IPS-18a (cell line): Measurements from ENCODE around the gene MBOAT7.
"Not testable (repeated sequence)": the region's sequence is repeated elsewhere in the genome, so short reads cannot be mapped to it uniquely, and the experiment has no call there.

Experiments used
- H3K27ac ChIP-seq: one replicate; pipeline ENCODE4 v1.5.1; 2013; ENCODE audit warnings: low read length
- H3K27me3 ChIP-seq: one replicate; pipeline ENCODE4 v1.6.1; 2013; ENCODE audit warnings: mild to moderate bottlenecking, low read length; ENCODE audit not compliant: control insufficient read depth, insufficient read depth
- H3K36me3 ChIP-seq: one replicate; pipeline ENCODE4 v1.6.1; 2013; ENCODE audit warnings: low read depth, low read length; ENCODE audit not compliant: control insufficient read depth
- H3K4me1 ChIP-seq: one replicate; pipeline ENCODE4 v1.6.1; 2013; ENCODE audit warnings: low read depth, low read length; ENCODE audit not compliant: control insufficient read depth
- H3K4me3 ChIP-seq: one replicate; pipeline ENCODE4 v1.5.1; 2013; ENCODE audit warnings: low read length
- H3K9ac ChIP-seq: one replicate; pipeline ENCODE4 v1.6.1; 2013; ENCODE audit warnings: mild to moderate bottlenecking, low read length, moderate library complexity
- H3K9me3 ChIP-seq: one replicate; pipeline ENCODE4 v1.6.1; 2013; ENCODE audit warnings: low read depth, low read length; ENCODE audit not compliant: control insufficient read depth

Gene MBOAT7

DNA sequence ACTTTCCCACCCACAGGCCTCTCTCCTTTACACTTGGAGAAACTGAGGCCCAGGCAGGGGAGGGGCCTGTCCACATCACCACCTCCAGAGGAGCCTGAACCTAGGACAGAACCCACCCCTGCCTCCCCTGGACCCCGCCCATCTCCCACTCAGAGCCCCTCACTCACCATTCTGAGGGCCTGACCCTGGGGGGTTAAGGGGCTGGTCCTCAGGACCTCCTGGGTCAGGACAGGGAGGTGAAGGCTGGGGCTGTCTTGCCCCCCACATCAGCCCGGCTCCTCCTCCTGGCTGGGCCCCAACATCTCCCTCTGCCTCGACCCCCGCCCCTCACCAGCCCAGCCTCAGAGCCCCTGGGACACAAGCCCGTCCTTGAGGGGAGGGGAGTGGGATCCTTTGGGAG lies 30.3 kb upstream of the MBOAT7 start:
- H3K4me1 ChIP-seq, H3K27ac ChIP-seq: not testable (repeated sequence)

DNA sequence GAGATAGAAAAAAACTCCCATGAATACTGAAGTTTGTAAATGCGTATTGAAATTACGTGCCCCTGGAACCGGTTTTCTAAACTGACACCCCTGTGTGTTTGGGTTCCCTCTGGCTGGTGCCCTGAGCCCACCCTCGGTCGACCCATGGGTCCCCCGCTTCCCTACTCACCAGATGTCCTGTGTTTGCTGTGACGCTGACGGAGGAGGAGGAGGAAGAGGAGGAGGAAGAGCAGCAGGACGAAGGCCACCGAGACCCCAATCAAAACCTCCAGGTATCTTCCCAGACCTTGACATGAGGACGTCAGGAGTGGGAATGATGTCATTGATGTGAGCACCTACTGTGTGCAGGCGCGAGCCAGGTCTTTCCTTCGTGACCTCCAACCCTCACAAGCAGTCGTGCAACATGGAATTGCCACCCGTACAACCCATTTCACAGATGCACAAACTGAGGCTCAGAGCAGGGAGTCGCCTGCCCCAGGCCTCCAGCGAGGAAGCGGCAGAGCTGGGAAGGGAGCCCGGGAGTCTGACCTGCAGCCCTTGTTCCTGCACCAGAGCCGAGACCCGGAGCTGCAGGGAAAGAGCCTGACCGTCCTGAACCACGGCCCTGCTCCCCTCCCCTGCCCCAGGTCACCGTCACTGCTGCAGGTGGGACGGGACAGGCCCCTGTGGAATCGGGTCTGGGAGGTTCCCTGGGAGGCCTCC lies 29.7 kb upstream of the MBOAT7 start:
- H3K27me3 ChIP-seq, result no peaks in the 10 kb centered on the region
- no peaks in the 10 kb centered on the region for H3K4me1 ChIP-seq
- no peaks in the 10 kb centered on the region for H3K9me3 ChIP-seq
- no peaks in the 10 kb centered on the region for H3K36me3 ChIP-seq
- H3K4me3 ChIP-seq, result no peak overlapping the region
- H3K9ac ChIP-seq, result no peak overlapping the region
- H3K27ac ChIP-seq, result no peak overlapping the region

More for the DNA sequence above, 30.3 kb upstream of the MBOAT7 start:
- not testable (repeated sequence) for H3K27me3 ChIP-seq, H3K36me3 ChIP-seq, H3K9me3 ChIP-seq, H3K9ac ChIP-seq, H3K4me3 ChIP-seq

DNA sequence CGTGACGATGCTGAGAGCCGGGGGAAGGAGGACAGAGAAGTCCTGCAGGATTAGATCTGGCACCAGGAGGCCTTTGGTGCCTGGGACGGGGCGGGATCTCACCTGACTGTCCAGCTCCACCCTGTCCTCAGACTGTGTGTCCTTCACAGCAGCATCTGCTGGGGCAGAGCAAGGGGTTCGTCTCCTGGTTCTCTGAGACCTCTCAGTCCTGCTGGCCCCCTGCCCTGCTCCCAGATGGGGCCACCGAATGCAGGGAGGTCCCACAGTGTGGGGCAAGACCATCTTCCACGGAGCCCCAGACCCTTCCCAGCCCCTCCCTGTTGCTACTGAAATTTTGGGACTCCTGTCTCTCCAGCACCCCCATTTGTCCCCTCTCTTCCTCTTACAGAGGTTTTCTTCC lies 28.9 kb upstream of the MBOAT7 start:
- no peaks in the 10 kb centered on the region for H3K4me1 ChIP-seq
- H3K9ac ChIP-seq, result no peak overlapping the region
- no peaks in the 10 kb centered on the region for H3K9me3 ChIP-seq
- H3K27me3 ChIP-seq, result no peaks in the 10 kb centered on the region
- no peak overlapping the region for H3K4me3 ChIP-seq
- H3K36me3 ChIP-seq, result no peaks in the 10 kb centered on the region
- H3K27ac ChIP-seq, result no peak overlapping the region

- not testable (repeated sequence) for H3K9me3 ChIP-seq, H3K4me3 ChIP-seq, H3K4me1 ChIP-seq, H3K27me3 ChIP-seq, H3K9ac ChIP-seq, H3K36me3 ChIP-seq, H3K27ac ChIP-seq
Observed at GRCh38 chr19:54217517-54218247, 28.3 kb upstream of the MBOAT7 start.

- no peaks in the 10 kb centered on the region for H3K9me3 ChIP-seq
- H3K36me3 ChIP-seq, result no peaks in the 10 kb centered on the region
- H3K27ac ChIP-seq, result no peak overlapping the region
- no peak overlapping the region for H3K9ac ChIP-seq
- H3K27me3 ChIP-seq, result no peaks in the 10 kb centered on the region
- no peak overlapping the region for H3K4me3 ChIP-seq
- H3K4me1 ChIP-seq, result no peaks in the 10 kb centered on the region
Observed at GRCh38 chr19:54216869-54217268, 27.5 kb upstream of the MBOAT7 start.

DNA sequence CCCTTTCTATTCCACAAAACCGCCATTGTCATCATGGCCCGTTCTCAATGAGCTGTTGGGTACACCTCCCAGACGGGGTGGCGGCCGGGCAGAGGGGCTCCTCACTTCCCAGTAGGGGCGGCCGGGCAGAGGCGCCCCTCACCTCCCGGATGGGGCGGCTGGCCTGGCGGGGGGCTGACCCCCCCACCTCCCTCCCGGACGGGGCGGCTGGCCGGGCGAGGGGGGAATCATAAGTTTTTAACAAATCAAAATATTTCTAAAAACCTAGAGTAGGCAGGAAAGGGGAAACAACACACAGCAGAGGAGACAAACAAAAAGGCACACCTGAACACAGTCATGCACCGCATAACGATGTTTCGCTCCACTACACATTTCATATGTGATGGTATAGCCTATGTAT lies 25.4 kb upstream of the MBOAT7 start:
- not testable (repeated sequence) for H3K4me3 ChIP-seq, H3K9me3 ChIP-seq, H3K9ac ChIP-seq, H3K36me3 ChIP-seq, H3K27me3 ChIP-seq, H3K27ac ChIP-seq, H3K4me1 ChIP-seq

GRCh38 chr19:54214217-54214616 lies 24.8 kb upstream of the MBOAT7 start:
- not testable (repeated sequence) for H3K4me1 ChIP-seq, H3K27ac ChIP-seq, H3K4me3 ChIP-seq, H3K9ac ChIP-seq, H3K9me3 ChIP-seq, H3K36me3 ChIP-seq, H3K27me3 ChIP-seq

- Histone ChIP-seq H3K27ac (no peak overlapping the region), H3K9me3 (no peaks in the 10 kb centered on the region), H3K4me3 (no peak overlapping the region), H3K9ac (no peak overlapping the region), H3K27me3 (no peaks in the 10 kb centered on the region), H3K36me3 (peaks cover 22% of the 10 kb centered on the region), H3K4me1 (no peaks in the 10 kb centered on the region)
Observed at GRCh38 chr19:54211235-54211634, 21.9 kb upstream of the MBOAT7 start.

DNA sequence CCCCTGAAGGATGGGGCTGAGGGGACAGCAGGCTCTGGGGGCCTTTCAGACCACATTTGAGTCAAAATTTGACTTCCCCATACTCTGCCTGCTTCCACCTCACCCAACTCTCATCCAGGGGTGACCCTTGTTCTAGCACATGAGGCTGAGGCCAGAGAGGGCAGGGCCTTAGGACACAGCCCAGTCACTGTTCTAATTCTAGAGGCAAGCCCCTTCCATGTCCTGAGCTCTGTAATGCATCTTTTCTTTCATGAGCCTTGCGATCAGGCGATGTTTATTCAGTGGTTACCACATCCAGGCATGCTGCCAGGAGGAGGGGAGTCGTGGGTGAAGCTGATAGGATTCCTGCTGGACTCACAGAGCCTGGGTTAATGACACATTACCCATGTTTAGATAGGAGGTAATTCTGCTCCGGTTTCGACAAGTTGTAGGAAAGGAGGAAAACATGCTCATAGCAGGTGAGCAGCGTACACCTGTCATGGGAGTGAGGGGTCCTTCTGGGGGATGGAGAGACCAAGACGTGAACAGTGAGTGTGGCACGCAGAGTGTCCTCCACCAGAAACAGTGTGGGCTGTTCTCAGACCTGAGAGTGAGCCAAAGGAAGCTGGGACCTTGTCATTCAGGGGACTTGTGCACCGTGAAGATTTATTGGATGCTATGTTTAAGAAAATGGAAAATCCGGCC lies 20.6 kb upstream of the MBOAT7 start:
- H3K4me3 ChIP-seq, result no peak overlapping the region
- H3K27ac ChIP-seq, result no peak overlapping the region
- H3K27me3 ChIP-seq, result no peaks in the 10 kb centered on the region
- peaks cover 34% of the 10 kb centered on the region for H3K36me3 ChIP-seq
- no peak overlapping the region for H3K9ac ChIP-seq
- H3K9me3 ChIP-seq, result no peaks in the 10 kb centered on the region
- no peaks in the 10 kb centered on the region for H3K4me1 ChIP-seq

- Histone ChIP-seq H3K4me1 (peaks cover 3% of the 10 kb centered on the region), H3K4me3 (no peak overlapping the region)
Observed at GRCh38 chr19:54209058-54209810, 19.9 kb upstream of the MBOAT7 start.

DNA sequence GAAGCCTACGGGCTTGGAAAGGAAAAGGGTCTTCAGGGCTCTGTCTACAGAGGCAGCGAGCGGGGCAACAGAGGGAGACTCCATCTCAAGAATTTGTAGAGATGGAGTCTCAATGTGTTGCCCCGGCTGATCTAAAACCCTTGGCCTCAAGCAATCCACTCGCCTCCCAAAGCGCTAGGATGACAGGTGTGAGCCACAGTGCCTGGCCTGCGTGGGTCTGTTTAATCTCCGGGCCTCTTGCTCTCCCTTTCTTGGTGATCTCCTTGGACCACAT lies 19.3 kb upstream of the MBOAT7 start:
- peaks cover 3% of the 10 kb centered on the region for H3K4me1 ChIP-seq
- no peaks in the 10 kb centered on the region for H3K27me3 ChIP-seq
- H3K4me3 ChIP-seq, result no peak overlapping the region
- H3K9ac ChIP-seq, result no peak overlapping the region
- H3K27ac ChIP-seq, result no peak overlapping the region
- H3K9me3 ChIP-seq, result no peaks in the 10 kb centered on the region
- H3K36me3 ChIP-seq, result peaks cover 47% of the 10 kb centered on the region

More at GRCh38 chr19:54209058-54209810, 19.9 kb upstream of the MBOAT7 start:
- H3K36me3 ChIP-seq, result peaks cover 42% of the 10 kb centered on the region
- H3K9ac ChIP-seq, result no peak overlapping the region
- H3K9me3 ChIP-seq, result no peaks in the 10 kb centered on the region
- no peaks in the 10 kb centered on the region for H3K27me3 ChIP-seq
- H3K27ac ChIP-seq, result no peak overlapping the region
